ENCODE results near the gene THSD4. TPM values are rescaled to one million over a fixed set of nuclear protein-coding genes. Genes with fewer than 3 reads are reported as not detected.

THSD4 gene
- total and polyA plus RNA-seq, 9 of the 15 experiments (the other 6 are each of a cell fraction or from before 2014, with no cell fraction given): 0.04 TPM; not detected in 5

- no peak for TF ChIP-seq MTA3 (IDR thresholded peaks at IDR 0.05; ENCODE audit: borderline replicate concordance)
- TF ChIP-seq TSC22D4 (tag; IDR thresholded peaks at IDR 0.05): no peak
- TF ChIP-seq ZNF707 (CRISPR knock-in tag; conservative IDR thresholded peaks at IDR 0.05): no peak
- no peak for TF ChIP-seq ZNF717 (CRISPR knock-in tag; IDR thresholded peaks at IDR 0.05)
- no peak for TF ChIP-seq RFX5 (IDR thresholded peaks at IDR 0.05; ENCODE audit: low read depth, low read length)
Measured at GRCh38 chr15:71784719-71785118, 669.4 kb downstream of the THSD4 start (continued).

GRCh38 chr15:71785996-71786395 lies 670.7 kb downstream of the THSD4 start:
- BruUV-seq (replicated peaks): no TSS peak
- 7% methylated on average over 2 of the region's 2 CpGs for WGBS (ENCODE audit: insufficient coverage, low coverage, missing lambda C conversion rate)
- ChIA-PET POLR2A (interaction anchor here (0.6 kb wide), 1 partner anchor 984 kb away, joined by 3 read pairs; no protein-coding TSS in a partner anchor), CTCF (ENCODE audit: low intra/inter-chr PET ratio) (interaction anchor here (3.1 kb wide), 1 partner anchor 370 kb away, joined by 17 read pairs; no protein-coding TSS in a partner anchor)
- intact Hi-C loops (cut with micrococcal nuclease): no loop called here
- H3K36me3 ChIP-seq (ENCODE audit: control insufficient read depth, insufficient read depth, low read length): no peaks in the 10 kb centered on the region
- in situ Hi-C loops (cut with MboI): no loop called here
- no peak overlapping the region for H3K4me3 ChIP-seq
- FAIRE-seq: no peak
- H3K27me3 ChIP-seq (ENCODE audit: control insufficient read depth in 2 of 2, insufficient read depth in 2 of 2, low read length in 2 of 2): peaks cover 36 to 56% of the 10 kb centered on the region in 2 experiments
- no peak for TF ChIP-seq MAFG (tag; conservative IDR thresholded peaks at IDR 0.05)
- no peak for TF ChIP-seq KLF1 (tag; IDR thresholded peaks at IDR 0.05)
- no peak for TF ChIP-seq ARID2 (IDR thresholded peaks at IDR 0.05)
- TF ChIP-seq NCOA6 (IDR thresholded peaks at IDR 0.05): no peak
- no peak overlapping the region for H3K4me2 ChIP-seq (ENCODE audit: insufficient read depth, low read length)
- H3K9ac ChIP-seq (ENCODE audit: insufficient read depth in 1 of 2, low read depth in 2 of 2, low read length in 2 of 2): no peak overlapping the region
- H4K20me1 ChIP-seq (replicated peaks; ENCODE audit: control insufficient read depth, insufficient read depth, low read length): peaks cover 3% of the 10 kb centered on the region; the same call in 1 of the 2 replicates
- DNase-seq (ENCODE audit: extremely low read depth in 1 of 4, low spot score in 3 of 4): no peak
- no peak overlapping the region for H3K27ac ChIP-seq (ENCODE audit: extremely low read depth, low read depth, low read length)
- no peak for ATAC-seq
- H2AFZ ChIP-seq (ENCODE audit: low read depth, low read length): no peak overlapping the region
- no peaks in the 10 kb centered on the region for H3K9me3 ChIP-seq (replicated peaks; ENCODE audit: control insufficient read depth, insufficient read depth, low read depth, low read length)
- no peaks in the 10 kb centered on the region for H3K4me1 ChIP-seq (replicated peaks in 1 of 2; ENCODE audit: control insufficient read depth in 2 of 2, insufficient read depth in 2 of 2, low read length in 2 of 2)
- no peaks in the 10 kb centered on the region for H3K79me2 ChIP-seq (ENCODE audit: control insufficient read depth, insufficient read depth, low read length)
- H3K9me1 ChIP-seq (ENCODE audit: control insufficient read depth, insufficient read depth, low read length): no peaks in the 10 kb centered on the region
